BJ (cell line): ENCODE results near the gene MSL3. TPM values are rescaled to one million over a fixed set of nuclear protein-coding genes. Genes with fewer than 3 reads are reported as not detected.

Source experiments
- CTCF ChIA-PET: fragments of 350-600 bp; formaldehyde crosslinking; extraction: SDS; loops from one replicate; lab custom pipeline; 2021; ENCODE audit warnings: antibody characterized with exemption, inconsistent platforms; lab: Yijun Ruan, JAX
- POLR2A ChIA-PET: fragments of 300-600 bp; sonication (Branson Sonifier 250); formaldehyde crosslinking; extraction: SDS; loops from one replicate; lab custom pipeline; 2021; ENCODE audit warnings: antibody characterized with exemption; lab: Charles Lee
- DNase-seq: peaks from one replicate; pipeline ENCODE4 v3.0.0-alpha.2; 2011; ENCODE audit warnings: low read depth
- H3K27me3 ChIP-seq: 2 replicates; pipeline ENCODE4 v1.6.0; 2011; ENCODE audit warnings: low read length; ENCODE audit not compliant: control insufficient read depth, insufficient read depth
- H3K36me3 ChIP-seq: 2 replicates; pipeline ENCODE4 v1.5.1; 2011; ENCODE audit warnings: low read length; ENCODE audit not compliant: control insufficient read depth, insufficient read depth
- H3K4me3 ChIP-seq: 2 replicates; pipeline ENCODE4 v1.5.1; 2011; ENCODE audit warnings: low read depth, mild to moderate bottlenecking, control low read depth, low read length
- CTCF ChIP-seq: IDR thresholded peaks from 2 replicates; pipeline ENCODE4 v1.5.1; 2011; ENCODE audit warnings: low read depth, mild to moderate bottlenecking, control low read depth, inconsistent platforms, low read length, moderate library complexity; ENCODE audit not compliant: insufficient read depth
- polyA plus RNA-seq: library from polyadenylated mRNA; depleted of rRNA; stranded (reverse); fragments of >200 nt; gene quantifications from 2 replicates; pipeline ENCODE4 v1.2.3, GENCODE V29; 2011; rRNA removed

MSL3 gene
- polyA plus RNA-seq, 1 experiment, result 27.2 TPM

- CTCF ChIA-PET, result interaction anchor here (1.6 kb wide), 1 partner anchor 18 kb away, joined by 3 read pairs; no protein-coding TSS in a partner anchor
- H3K4me3 ChIP-seq, result no peak overlapping the region
- POLR2A ChIA-PET, result no interaction called here
- DNase-seq, result no peak
- TF ChIP-seq CTCF, result no peak
- no peaks in the 10 kb centered on the region for H3K27me3 ChIP-seq
- no peaks in the 10 kb centered on the region for H3K36me3 ChIP-seq
These were observed 35.7 kb downstream of the MSL3 start for GRCh38 chrX:11793734-11794133.

GRCh38 chrX:11813341-11813740 lies 55.3 kb downstream of the MSL3 start:
- no peak for TF ChIP-seq CTCF
- no peak overlapping the region for H3K4me3 ChIP-seq
- ChIA-PET CTCF (no interaction called here), POLR2A (no interaction called here)
- no peaks in the 10 kb centered on the region for H3K27me3 ChIP-seq
- H3K36me3 ChIP-seq, result no peaks in the 10 kb centered on the region
- no peak for DNase-seq

Other genes with a start within 250 kb of the MSL3 start
- gene ARHGAP6, start 92.3 kb upstream of the MSL3 start, polyA plus RNA-seq, result 1.0 and 1.3 TPM in 2 replicates